NCI-H1048 (cell line): ENCODE measurements around the gene FGF12.

ENCODE experiments used
- DNase-seq: peaks from one replicate; lab custom pipeline; 2025; lab: John Stamatoyannopoulos, UW

FGF12 gene

GRCh38 chr3:192332386-192333291, 394.7 kb downstream of the FGF12 start:
- DNase-seq = no peak

GRCh38 chr3:192331749-192332385, 395.5 kb downstream of the FGF12 start:
- DNase-seq = no peak

- DNase-seq = no peak
These were observed 400.7 kb downstream of the FGF12 start for GRCh38 chr3:192326656-192327055.

- DNase-seq = no peak
These were observed 409.8 kb downstream of the FGF12 start for GRCh38 chr3:192317564-192317963.

GRCh38 chr3:192313605-192314004, 413.7 kb downstream of the FGF12 start:
- DNase-seq = no peak

GRCh38 chr3:192307631-192308030, 419.7 kb downstream of the FGF12 start:
- no peak for DNase-seq

GRCh38 chr3:192303235-192303634, 424.1 kb downstream of the FGF12 start:
- no peak for DNase-seq

GRCh38 chr3:192302721-192303120, 424.6 kb downstream of the FGF12 start:
- no peak for DNase-seq

- no peak for DNase-seq
These were observed 427.4 kb downstream of the FGF12 start for GRCh38 chr3:192299921-192300320.

GRCh38 chr3:192296845-192297244, 430.5 kb downstream of the FGF12 start:
- DNase-seq = no peak

GRCh38 chr3:192284443-192285072, 442.8 kb downstream of the FGF12 start:
- no peak for DNase-seq

- DNase-seq = no peak
These were observed 446.0 kb downstream of the FGF12 start for GRCh38 chr3:192281207-192281880.

GRCh38 chr3:192279664-192280063, 447.7 kb downstream of the FGF12 start:
- DNase-seq = peak; percentile 58

- DNase-seq = no peak
These were observed 449.9 kb downstream of the FGF12 start for GRCh38 chr3:192277477-192277876.

- no peak for DNase-seq
These were observed 451.5 kb downstream of the FGF12 start for GRCh38 chr3:192275741-192276355.

- DNase-seq = no peak
These were observed 453.7 kb downstream of the FGF12 start for GRCh38 chr3:192273697-192274010.

- DNase-seq = no peak
These were observed 454.2 kb downstream of the FGF12 start for GRCh38 chr3:192273001-192273696.

GRCh38 chr3:192262001-192262400, 465.3 kb downstream of the FGF12 start:
- no peak for DNase-seq

GRCh38 chr3:192261135-192261534, 466.2 kb downstream of the FGF12 start:
- no peak for DNase-seq

GRCh38 chr3:192260116-192261010, 467.0 kb downstream of the FGF12 start:
- no peak for DNase-seq
